HFFc6 (cell line): ENCODE measurements around the gene RPS6KA2. TPM values are rescaled to one million over a fixed set of nuclear protein-coding genes. Genes with fewer than 3 reads are reported as not detected.

Source experiments
- DNase-seq: peaks from one replicate; pipeline ENCODE4 v3.0.0-alpha.2; 2018
- H3K27ac Mint-ChIP-seq: 2 replicates; pipeline ENCODE4 v1.8.0; 2020; ENCODE audit warnings: mild to moderate bottlenecking, mixed read lengths
- H3K27me3 Mint-ChIP-seq: 2 replicates; pipeline ENCODE4 v1.8.0; 2021; ENCODE audit warnings: mild to moderate bottlenecking, moderate library complexity, mixed read lengths; ENCODE audit not compliant: insufficient read depth
- H3K36me3 Mint-ChIP-seq: 2 replicates; pipeline ENCODE4 v1.8.0; 2021; ENCODE audit warnings: low read depth, mixed read lengths
- H3K4me1 Mint-ChIP-seq: 2 replicates; pipeline ENCODE4 v1.8.0; 2020; ENCODE audit warnings: low read depth, mixed read lengths
- H3K4me3 Mint-ChIP-seq: 2 replicates; pipeline ENCODE4 v1.8.0; 2020; ENCODE audit warnings: mild to moderate bottlenecking, moderate library complexity, mixed read lengths
- H3K9me3 Mint-ChIP-seq: 2 replicates; pipeline ENCODE4 v1.8.0; 2020; ENCODE audit warnings: mild to moderate bottlenecking, mixed read lengths
- CTCF ChIP-seq: fragments of 200-600 bp; sonication (generic); IDR thresholded peaks from 2 replicates; pipeline ENCODE4 v1.5.0; 2021; ENCODE audit warnings: antibody characterized with exemption, mild to moderate bottlenecking
- total RNA-seq, 6 experiments: library from RNA; stranded (reverse); fragmentation: NEBNext Ultra II Directional; extraction: Animal tissue kit (Norgen Biotek cat#: 25700); gene quantifications; 2 replicates in 1 of 6; 3 replicates in 5 of 6; pipeline ENCODE4 v1.2.3, GENCODE V29; 2021

Gene RPS6KA2
- total RNA-seq, 6 experiments from 2014 or later, result 10.1 to 13.9 (median 11.9) TPM

- no peak for TF ChIP-seq CTCF
- H3K4me3 Mint-ChIP-seq, result no peak overlapping the region
- H3K4me1 Mint-ChIP-seq, result peaks cover 19% of the 10 kb centered on the region
- H3K27me3 Mint-ChIP-seq, result no peaks in the 10 kb centered on the region
- no peak for DNase-seq
- no peak overlapping the region for H3K27ac Mint-ChIP-seq
- no peaks in the 10 kb centered on the region for H3K36me3 Mint-ChIP-seq
- peaks cover 6% of the 10 kb centered on the region for H3K9me3 Mint-ChIP-seq
Measured at GRCh38 chr6:166514196-166514595, 112.9 kb downstream of the RPS6KA2 start.

- Mint-ChIP-seq H3K4me1 (peaks cover 19% of the 10 kb centered on the region), H3K27me3 (no peaks in the 10 kb centered on the region), H3K9me3 (no peaks in the 10 kb centered on the region), H3K36me3 (no peaks in the 10 kb centered on the region), H3K27ac (no peak overlapping the region), H3K4me3 (no peak overlapping the region)
- TF ChIP-seq CTCF, result 0 out of 2 replicates have a peak, but pooled peaks have one; percentile 10
- DNase-seq, result no peak
Measured at GRCh38 chr6:166512567-166512966, 114.5 kb downstream of the RPS6KA2 start.

GRCh38 chr6:166511316-166511715 is 115.7 kb downstream of the RPS6KA2 start:
- Mint-ChIP-seq H3K9me3 (no peaks in the 10 kb centered on the region), H3K27ac (no peak overlapping the region), H3K4me1 (peaks cover 19% of the 10 kb centered on the region), H3K27me3 (no peaks in the 10 kb centered on the region), H3K36me3 (no peaks in the 10 kb centered on the region), H3K4me3 (no peak overlapping the region)
- no peak for TF ChIP-seq CTCF
- DNase-seq, result no peak

- DNase-seq, result no peak
- Mint-ChIP-seq H3K9me3 (no peaks in the 10 kb centered on the region), H3K27me3 (no peaks in the 10 kb centered on the region), H3K4me3 (no peak overlapping the region), H3K36me3 (no peaks in the 10 kb centered on the region), H3K4me1 (no peaks in the 10 kb centered on the region), H3K27ac (no peak overlapping the region)
- no peak for TF ChIP-seq CTCF
Measured at GRCh38 chr6:166509193-166509592, 117.9 kb downstream of the RPS6KA2 start.

GRCh38 chr6:166508726-166509125 is 118.3 kb downstream of the RPS6KA2 start:
- no peak overlapping the region for H3K4me3 Mint-ChIP-seq
- no peak for DNase-seq
- no peaks in the 10 kb centered on the region for H3K4me1 Mint-ChIP-seq
- no peak overlapping the region for H3K27ac Mint-ChIP-seq
- no peaks in the 10 kb centered on the region for H3K9me3 Mint-ChIP-seq
- H3K27me3 Mint-ChIP-seq, result no peaks in the 10 kb centered on the region
- H3K36me3 Mint-ChIP-seq, result no peaks in the 10 kb centered on the region
- no peak for TF ChIP-seq CTCF
